Stimulated activated CD8-positive, alpha-beta memory T cell treated with anti-CD3 and anti-CD28 coated beads, Interleukin-4, amount 100 ng/mL, for 48 hours (primary cell): ENCODE results near the gene MYO1C.
"Not testable (repeated sequence)": the region's sequence is repeated elsewhere in the genome, so short reads cannot be mapped to it uniquely, and the experiment has no call there.

Source experiments
- DNase-seq: peaks from one replicate; pipeline ENCODE4 v3.0.0-alpha.2; 2020

MYO1C gene

GRCh38 chr17:1461198-1461944, 31.1 kb downstream of the MYO1C start:
- no peak for DNase-seq

GRCh38 chr17:1460233-1460632, 32.3 kb downstream of the MYO1C start:
- DNase-seq: no peak

GRCh38 chr17:1455797-1456599, 36.5 kb downstream of the MYO1C start, which contains the start of gene CRK:
Gene CRK (minus strand): TSS chr17:1456232. CDS start chr17:1456117, 115 bp downstream.
- peak; percentile 99 for DNase-seq

- DNase-seq: peak; percentile 57
Measured at GRCh38 chr17:1455291-1455796, 37.1 kb downstream of the MYO1C start.

- DNase-seq: no peak
Measured at GRCh38 chr17:1454541-1454940, 37.9 kb downstream of the MYO1C start.

- not testable (repeated sequence) for DNase-seq
Measured at GRCh38 chr17:1453694-1454093, 38.8 kb downstream of the MYO1C start.

GRCh38 chr17:1452836-1453235, 39.6 kb downstream of the MYO1C start:
- DNase-seq: no peak

- DNase-seq: not testable (repeated sequence)
Measured at GRCh38 chr17:1450261-1450660, 42.2 kb downstream of the MYO1C start.

GRCh38 chr17:1449412-1449967, 43.0 kb downstream of the MYO1C start:
- DNase-seq: no peak

GRCh38 chr17:1447052-1447451, 45.4 kb downstream of the MYO1C start:
- no peak for DNase-seq

GRCh38 chr17:1446201-1446600, 46.3 kb downstream of the MYO1C start:
- DNase-seq: no peak

GRCh38 chr17:1445695-1446094, 46.8 kb downstream of the MYO1C start:
- not testable (repeated sequence) for DNase-seq

- not testable (repeated sequence) for DNase-seq
Measured at GRCh38 chr17:1442721-1443120, 49.8 kb downstream of the MYO1C start.

- no peak for DNase-seq
Measured at GRCh38 chr17:1442187-1442586, 50.3 kb downstream of the MYO1C start.

GRCh38 chr17:1440921-1441320, 51.6 kb downstream of the MYO1C start:
- DNase-seq: no peak

GRCh38 chr17:1438593-1439083, 53.8 kb downstream of the MYO1C start:
- no peak for DNase-seq

- DNase-seq: no peak
Measured at GRCh38 chr17:1435326-1435725, 57.2 kb downstream of the MYO1C start.

GRCh38 chr17:1434150-1434549, 58.3 kb downstream of the MYO1C start:
- DNase-seq: no peak

GRCh38 chr17:1431631-1432104, 60.8 kb downstream of the MYO1C start:
- no peak for DNase-seq

- no peak for DNase-seq
Measured at GRCh38 chr17:1423456-1424135, 68.9 kb downstream of the MYO1C start.

- DNase-seq: peak; percentile 34
Measured at GRCh38 chr17:1422885-1423284, 69.6 kb downstream of the MYO1C start.

- DNase-seq: no peak
Measured at GRCh38 chr17:1421470-1421869, 71.0 kb downstream of the MYO1C start.

- DNase-seq: no peak
Measured at GRCh38 chr17:1420981-1421380, 71.5 kb downstream of the MYO1C start.
